Upper lobe of right lung (tissue), 1 donor: Measurements from ENCODE around the gene WRAP73. TPM values are rescaled to one million over a fixed set of nuclear protein-coding genes. Genes with fewer than 3 reads are reported as not detected.

Experiments used
- ATAC-seq: fragments of 200-7000 bp; cut with Tn5 transposase; one replicate; pipeline ENCODE4 v1.9.1; 2020; ENCODE audit warnings: mild to moderate bottlenecking, moderate library complexity
- DNase-seq: peaks from one replicate; pipeline ENCODE4 v3.0.0-alpha.2; 2020
- H3K27ac ChIP-seq: fragments of 200-600 bp; one replicate; pipeline ENCODE4 v1.8.0; 2022
- H3K27me3 ChIP-seq: fragments of 200-600 bp; one replicate; pipeline ENCODE4 v1.8.0; 2022; ENCODE audit warnings: mild to moderate bottlenecking
- H3K36me3 ChIP-seq: fragments of 200-600 bp; one replicate; pipeline ENCODE4 v1.8.0; 2022
- H3K4me1 ChIP-seq: fragments of 200-600 bp; one replicate; pipeline ENCODE4 v1.8.0; 2022
- H3K4me3 ChIP-seq: fragments of 200-600 bp; one replicate; pipeline ENCODE4 v1.8.0; 2022; ENCODE audit warnings: mild to moderate bottlenecking
- H3K9me3 ChIP-seq: fragments of 200-600 bp; one replicate; pipeline ENCODE4 v1.8.0; 2022
- CTCF ChIP-seq: fragments of 200-600 bp; IDR thresholded peaks from one replicate; pipeline ENCODE4 v1.8.0; 2022; ENCODE audit warnings: antibody characterized with exemption
- intact Hi-C: fragments of 100-400 bp; cut with DNase I; formaldehyde crosslinking; loops from one replicate; pipeline ENCODE4 v1.11.0; 2022
- total RNA-seq: library from RNA; stranded (reverse); fragmentation: NEBNext Ultra II Directional; extraction: Animal tissue kit (Norgen Biotek cat#: 25700); gene quantifications from one replicate; pipeline ENCODE4 v1.2.1, GENCODE V29; 2021
- donor health status: DM: no; HTN: yes; CAD: no; lungs with severe emphysema.

The WRAP73 gene
- total RNA-seq, 1 donor from 2014 or later = 18.5 TPM

GRCh38 chr1:3690282-3691065 lies 40.6 kb upstream of the WRAP73 start:
- no peaks in the 10 kb centered on the region for H3K36me3 ChIP-seq
- H3K27me3 ChIP-seq = no peaks in the 10 kb centered on the region
- H3K9me3 ChIP-seq = no peaks in the 10 kb centered on the region
- intact Hi-C loops = no loop called here
- no peak overlapping the region for H3K27ac ChIP-seq
- ATAC-seq (no peak), DNase-seq (no peak)
- H3K4me3 ChIP-seq = no peak overlapping the region
- no peak for TF ChIP-seq CTCF
- H3K4me1 ChIP-seq = peaks cover 8% of the 10 kb centered on the region

- Histone ChIP-seq H3K36me3 (no peaks in the 10 kb centered on the region), H3K27me3 (no peaks in the 10 kb centered on the region), H3K9me3 (no peaks in the 10 kb centered on the region), H3K4me3 (no peak overlapping the region), H3K27ac (no peak overlapping the region), H3K4me1 (peaks cover 7% of the 10 kb centered on the region)
- TF ChIP-seq CTCF = no peak
- DNase-seq (no peak), ATAC-seq (no peak)
- intact Hi-C loops = no loop called here
Observed at GRCh38 chr1:3689138-3689750, 39.3 kb upstream of the WRAP73 start.

DNA sequence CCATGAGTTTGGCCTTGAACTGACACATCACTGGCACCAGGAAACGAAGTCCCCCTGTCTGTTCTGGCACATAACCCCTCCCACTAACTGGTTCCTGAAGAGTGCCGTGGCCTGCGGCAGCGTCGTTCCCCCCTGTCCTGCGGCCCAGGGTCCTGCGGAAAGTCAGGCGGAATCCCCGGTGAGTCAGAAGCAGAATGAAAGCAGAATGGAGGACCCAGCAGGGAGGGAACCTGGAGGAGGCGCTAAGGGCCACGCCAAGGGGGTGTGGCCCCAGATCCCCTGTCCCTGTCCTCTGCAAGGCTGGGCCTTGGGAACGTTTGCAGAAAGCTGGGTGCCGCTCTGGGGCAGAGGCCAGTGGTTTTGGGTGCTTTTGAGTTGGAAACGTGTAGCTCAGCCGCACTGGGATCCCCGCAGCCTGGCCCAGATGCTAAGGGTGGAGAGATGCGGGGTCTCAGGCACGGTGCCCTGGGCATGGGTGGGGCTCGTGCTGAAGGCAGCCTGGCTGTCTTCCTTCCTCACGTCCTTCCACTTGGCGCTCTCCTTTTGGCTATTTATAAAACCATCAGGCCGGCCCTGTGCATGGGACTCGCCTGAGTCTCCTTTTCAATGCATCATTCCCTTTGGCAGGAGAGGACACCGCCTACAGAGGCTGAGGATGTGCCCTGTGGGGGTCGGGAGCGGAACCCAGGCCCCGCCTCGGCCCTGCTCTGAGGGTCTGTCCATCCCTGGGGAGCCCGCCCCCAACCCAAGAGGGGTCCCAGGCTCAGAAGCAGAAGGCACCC lies 38.6 kb upstream of the WRAP73 start:
- ATAC-seq = no peak
- Histone ChIP-seq H3K4me1 (peaks cover 7% of the 10 kb centered on the region), H3K27ac (no peak overlapping the region), H3K9me3 (no peaks in the 10 kb centered on the region), H3K36me3 (no peaks in the 10 kb centered on the region), H3K4me3 (no peak overlapping the region), H3K27me3 (no peaks in the 10 kb centered on the region)
- no peak for TF ChIP-seq CTCF
- no peak for DNase-seq
- intact Hi-C loops = no loop called here

- DNase-seq (no peak), ATAC-seq (no peak)
- H3K9me3 ChIP-seq = no peaks in the 10 kb centered on the region
- no peaks in the 10 kb centered on the region for H3K36me3 ChIP-seq
- intact Hi-C loops = no loop called here
- no peaks in the 10 kb centered on the region for H3K27me3 ChIP-seq
- H3K4me1 ChIP-seq = peaks cover 7% of the 10 kb centered on the region
- H3K27ac ChIP-seq = no peak overlapping the region
- no peak for TF ChIP-seq CTCF
- H3K4me3 ChIP-seq = no peak overlapping the region
Observed at GRCh38 chr1:3687504-3687903, 37.6 kb upstream of the WRAP73 start.

- no peaks in the 10 kb centered on the region for H3K9me3 ChIP-seq
- H3K36me3 ChIP-seq = no peaks in the 10 kb centered on the region
- H3K4me3 ChIP-seq = no peak overlapping the region
- no peak for TF ChIP-seq CTCF
- ATAC-seq (no peak), DNase-seq (no peak)
- no peaks in the 10 kb centered on the region for H3K27me3 ChIP-seq
- intact Hi-C loops = no loop called here
- H3K27ac ChIP-seq = no peak overlapping the region
- peaks cover 7% of the 10 kb centered on the region for H3K4me1 ChIP-seq
Observed at GRCh38 chr1:3685906-3686305, 36.0 kb upstream of the WRAP73 start.
